Measurements from ENCODE around the gene SPTBN4.
"Not testable (repeated sequence)": the region's sequence is repeated elsewhere in the genome, so short reads cannot be mapped to it uniquely, and the experiment has no call there.

The SPTBN4 gene

DNA sequence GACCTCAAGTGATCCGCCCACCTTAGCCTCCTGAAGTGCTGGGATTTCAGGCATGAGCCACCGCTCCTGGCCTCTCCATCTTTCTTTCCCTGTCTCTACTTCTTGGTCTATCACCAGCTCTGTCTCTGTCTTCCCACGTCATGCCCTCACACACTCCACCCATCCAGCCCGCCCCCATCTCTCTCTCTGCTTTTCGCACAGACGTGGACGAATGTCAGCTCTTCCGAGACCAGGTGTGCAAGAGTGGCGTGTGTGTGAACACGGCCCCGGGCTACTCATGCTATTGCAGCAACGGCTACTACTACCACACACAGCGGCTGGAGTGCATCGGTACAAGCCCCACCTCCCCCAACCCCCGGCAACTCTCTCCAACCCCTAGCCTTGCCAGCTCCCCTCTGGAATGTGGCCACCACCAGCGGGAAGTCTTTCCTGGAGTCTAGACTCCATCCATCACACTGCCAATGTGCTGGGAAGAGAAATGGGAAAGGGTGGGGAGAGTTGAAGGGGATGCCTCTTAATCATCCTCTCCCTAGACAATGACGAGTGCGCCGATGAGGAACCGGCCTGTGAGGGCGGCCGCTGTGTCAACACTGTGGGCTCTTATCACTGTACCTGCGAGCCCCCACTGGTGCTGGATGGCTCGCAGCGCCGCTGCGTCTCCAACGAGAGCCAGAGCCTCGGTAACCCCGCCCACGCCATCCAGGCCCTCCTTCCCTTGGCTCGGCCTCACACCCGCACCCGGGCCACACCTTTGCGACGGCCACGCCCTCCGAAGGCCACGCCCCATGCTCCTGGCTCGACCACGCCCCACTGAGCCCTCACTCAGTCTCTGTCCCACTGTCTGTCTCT lies 156.8 kb downstream of the SPTBN4 start:
- DNase-seq = no peak

DNA sequence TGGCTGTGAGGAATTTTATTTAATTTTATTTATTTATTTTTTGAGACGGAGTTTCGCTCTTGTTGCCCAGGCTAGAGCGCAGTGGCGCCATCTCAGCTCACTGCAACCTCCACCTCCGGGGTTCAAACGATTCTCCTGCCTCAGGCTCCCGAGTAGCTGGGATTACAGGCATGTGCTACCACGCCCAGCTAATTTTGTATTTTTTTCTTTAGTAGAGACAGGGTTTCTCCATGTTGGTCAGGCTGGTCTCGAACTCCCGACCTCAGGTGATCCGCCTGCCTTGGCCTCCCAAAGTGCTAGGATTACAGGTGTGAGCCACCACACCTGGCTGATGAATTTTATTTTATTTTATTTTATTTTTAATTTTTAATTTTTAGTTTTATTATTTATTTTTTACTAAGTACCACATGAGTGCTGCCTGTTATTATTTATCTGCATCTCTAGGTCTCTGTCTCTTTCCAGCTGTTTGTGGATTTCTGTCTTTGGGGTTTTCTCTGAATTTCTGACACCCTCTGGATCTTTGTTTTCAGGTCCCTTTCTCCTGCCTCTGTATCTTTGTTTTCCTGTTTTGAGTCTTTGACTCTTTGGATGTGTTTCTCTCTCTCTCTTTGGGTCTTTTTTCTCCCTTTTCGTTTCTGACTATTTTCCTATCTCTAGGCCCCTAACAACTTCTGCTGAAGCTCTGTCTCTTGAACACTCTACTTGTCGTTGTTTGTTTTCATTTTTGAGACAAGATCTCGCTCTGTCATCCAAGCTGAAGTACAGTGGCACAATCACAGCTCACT lies 157.8 kb downstream of the SPTBN4 start:
- DNase-seq = not testable (repeated sequence)

- no peak for DNase-seq
Observed at GRCh38 chr19:40625406-40626120, 158.8 kb downstream of the SPTBN4 start.
